Testis (tissue), 2 donors: ENCODE data around the gene CBX2.

Experiments used
- POLR2A ChIP-seq: fragments of 450-650 bp; IDR thresholded peaks from one replicate; pipeline ENCODE4 v1.6.1; 2017; ENCODE audit warnings: antibody characterized with exemption, mild to moderate bottlenecking, moderate library complexity
- TF ChIP-seq, protein P1 (sequence below), 3 experiments: fragments of 450-650 bp in 2 of 3; fragments of 200-600 bp in 1 of 3; sonication (generic) in 1 of 3; IDR thresholded peaks; one replicate each; pipeline ENCODE4 v1.5.1; 2016 to 2019; ENCODE audit warnings: antibody characterized with exemption in 3 of 3, mild to moderate bottlenecking in 2 of 3, moderate library complexity in 1 of 3

DNA sequence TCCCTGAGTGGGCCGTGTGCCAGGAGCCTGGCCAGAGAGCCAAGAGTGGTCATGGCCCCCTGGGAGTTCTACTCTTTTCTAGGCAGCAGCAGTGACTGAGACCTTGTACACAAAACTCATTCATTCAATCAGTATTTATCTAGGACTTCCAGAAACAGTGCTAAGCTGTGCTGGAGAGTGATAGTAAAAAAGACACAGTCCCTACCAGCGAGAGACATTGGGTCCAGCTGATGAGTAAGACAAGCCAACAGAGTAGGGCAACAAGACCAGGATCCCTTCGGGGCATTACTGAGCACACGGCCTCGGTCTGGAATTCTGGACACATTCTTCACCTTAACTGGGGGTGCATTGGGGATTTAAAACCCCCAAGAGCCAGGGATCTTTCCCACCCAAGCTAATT is 41.1 kb downstream of the CBX2 start:
- TF ChIP-seq, protein P1, sequence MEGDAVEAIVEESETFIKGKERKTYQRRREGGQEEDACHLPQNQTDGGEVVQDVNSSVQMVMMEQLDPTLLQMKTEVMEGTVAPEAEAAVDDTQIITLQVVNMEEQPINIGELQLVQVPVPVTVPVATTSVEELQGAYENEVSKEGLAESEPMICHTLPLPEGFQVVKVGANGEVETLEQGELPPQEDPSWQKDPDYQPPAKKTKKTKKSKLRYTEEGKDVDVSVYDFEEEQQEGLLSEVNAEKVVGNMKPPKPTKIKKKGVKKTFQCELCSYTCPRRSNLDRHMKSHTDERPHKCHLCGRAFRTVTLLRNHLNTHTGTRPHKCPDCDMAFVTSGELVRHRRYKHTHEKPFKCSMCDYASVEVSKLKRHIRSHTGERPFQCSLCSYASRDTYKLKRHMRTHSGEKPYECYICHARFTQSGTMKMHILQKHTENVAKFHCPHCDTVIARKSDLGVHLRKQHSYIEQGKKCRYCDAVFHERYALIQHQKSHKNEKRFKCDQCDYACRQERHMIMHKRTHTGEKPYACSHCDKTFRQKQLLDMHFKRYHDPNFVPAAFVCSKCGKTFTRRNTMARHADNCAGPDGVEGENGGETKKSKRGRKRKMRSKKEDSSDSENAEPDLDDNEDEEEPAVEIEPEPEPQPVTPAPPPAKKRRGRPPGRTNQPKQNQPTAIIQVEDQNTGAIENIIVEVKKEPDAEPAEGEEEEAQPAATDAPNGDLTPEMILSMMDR (IDR thresholded peaks at IDR 0.05), result no peak
- TF ChIP-seq POLR2A, result no peak
